GM12801 (cell line): ENCODE results near the gene TLR5.

Experiments used
- TF ChIP-seq, protein P1 (sequence below): IDR thresholded peaks from one replicate; pipeline ENCODE4 v1.5.1; 2011; ENCODE audit warnings: control low read depth; ENCODE audit not compliant: insufficient read length; ENCODE audit errors: extremely low read depth

TLR5 gene

DNA sequence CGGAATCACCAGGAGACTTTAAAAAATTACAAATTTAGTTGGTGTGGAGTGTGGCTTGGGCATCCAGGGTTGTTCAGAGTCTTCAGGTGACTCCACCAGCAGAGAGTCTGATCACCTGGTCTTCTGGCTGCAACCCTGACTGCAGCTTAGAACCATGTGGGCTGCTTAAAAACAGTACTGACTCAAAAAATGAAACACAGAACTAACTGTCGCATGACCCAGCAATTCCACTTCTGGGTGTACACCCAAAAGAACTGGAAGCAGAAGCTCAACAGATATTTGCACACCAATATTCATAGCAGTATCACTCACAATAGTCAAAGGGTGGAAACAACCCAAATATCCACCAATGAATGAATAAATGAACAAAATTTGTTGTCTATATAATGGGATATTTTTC lies 17.3 kb downstream of the TLR5 start:
- TF ChIP-seq, protein P1, sequence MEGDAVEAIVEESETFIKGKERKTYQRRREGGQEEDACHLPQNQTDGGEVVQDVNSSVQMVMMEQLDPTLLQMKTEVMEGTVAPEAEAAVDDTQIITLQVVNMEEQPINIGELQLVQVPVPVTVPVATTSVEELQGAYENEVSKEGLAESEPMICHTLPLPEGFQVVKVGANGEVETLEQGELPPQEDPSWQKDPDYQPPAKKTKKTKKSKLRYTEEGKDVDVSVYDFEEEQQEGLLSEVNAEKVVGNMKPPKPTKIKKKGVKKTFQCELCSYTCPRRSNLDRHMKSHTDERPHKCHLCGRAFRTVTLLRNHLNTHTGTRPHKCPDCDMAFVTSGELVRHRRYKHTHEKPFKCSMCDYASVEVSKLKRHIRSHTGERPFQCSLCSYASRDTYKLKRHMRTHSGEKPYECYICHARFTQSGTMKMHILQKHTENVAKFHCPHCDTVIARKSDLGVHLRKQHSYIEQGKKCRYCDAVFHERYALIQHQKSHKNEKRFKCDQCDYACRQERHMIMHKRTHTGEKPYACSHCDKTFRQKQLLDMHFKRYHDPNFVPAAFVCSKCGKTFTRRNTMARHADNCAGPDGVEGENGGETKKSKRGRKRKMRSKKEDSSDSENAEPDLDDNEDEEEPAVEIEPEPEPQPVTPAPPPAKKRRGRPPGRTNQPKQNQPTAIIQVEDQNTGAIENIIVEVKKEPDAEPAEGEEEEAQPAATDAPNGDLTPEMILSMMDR: no peak

DNA sequence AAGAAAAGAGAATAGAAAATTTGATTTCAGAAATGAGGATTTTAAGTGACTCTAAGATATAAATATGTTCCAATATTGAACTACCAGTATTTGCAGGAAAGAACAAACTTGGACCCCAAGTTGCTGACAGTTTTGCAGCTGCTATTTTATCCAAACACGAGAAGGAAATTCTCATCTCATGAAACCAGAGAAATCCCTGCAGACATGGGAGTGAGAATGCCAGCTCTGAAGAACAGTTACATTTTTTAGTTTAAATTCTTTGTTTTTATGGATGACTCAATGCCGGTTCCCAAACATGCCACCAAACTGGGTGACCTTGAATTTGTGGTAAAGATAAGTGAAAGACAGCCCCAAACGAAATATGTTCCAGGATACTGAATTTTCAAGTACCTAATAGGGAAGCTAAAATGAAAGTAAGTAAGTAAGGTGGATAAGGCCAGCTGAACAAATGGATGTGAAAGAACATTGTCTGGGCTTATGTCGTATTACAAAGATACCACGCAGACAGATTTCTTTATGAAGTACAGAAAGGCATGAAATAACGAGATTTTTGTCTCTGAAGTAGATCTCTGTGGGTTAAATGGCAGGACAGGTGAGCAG lies 19.9 kb downstream of the TLR5 start:
- TF ChIP-seq, protein P1: no peak

DNA sequence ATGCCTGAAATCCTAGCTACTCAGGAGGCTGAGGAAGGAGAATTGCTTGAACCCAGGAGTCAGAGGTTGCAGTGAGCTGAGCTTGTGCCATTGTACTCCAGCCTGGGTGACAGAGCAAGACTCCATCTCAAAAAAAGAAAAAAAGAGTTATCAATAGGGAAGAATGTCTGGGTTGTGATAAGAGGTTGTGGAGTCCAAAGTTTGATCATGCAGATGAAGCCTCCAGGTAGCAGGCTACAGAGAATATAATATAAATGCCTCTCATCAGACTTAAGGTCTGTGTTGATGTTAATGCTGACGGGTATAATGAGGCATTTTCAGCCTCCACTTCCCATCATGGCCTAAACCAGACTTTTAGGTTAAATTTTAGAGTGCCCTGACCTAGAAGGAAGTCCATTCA lies 24.6 kb downstream of the TLR5 start:
- TF ChIP-seq, protein P1: no peak

DNA sequence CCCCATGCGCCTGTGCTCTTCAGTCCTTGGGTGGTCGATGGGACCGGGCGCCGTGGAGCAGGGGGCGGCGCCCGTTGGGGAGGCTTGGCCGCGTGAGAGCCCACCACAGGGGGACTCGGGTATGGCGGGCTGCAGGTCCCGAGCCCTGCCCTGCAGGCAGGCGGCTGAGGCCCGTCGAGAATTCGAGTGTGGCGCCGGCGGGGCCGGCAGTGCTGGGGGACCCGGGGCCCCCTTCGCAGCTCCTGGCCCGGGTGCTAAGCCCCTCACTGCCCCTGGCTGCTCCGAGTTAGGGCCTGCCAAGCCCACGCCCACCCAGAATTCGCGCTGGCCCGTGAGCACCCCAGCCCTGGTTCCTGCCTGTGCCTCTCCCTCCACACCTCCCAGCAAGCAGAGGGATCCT lies 26.1 kb downstream of the TLR5 start:
- TF ChIP-seq, protein P1: no peak

DNA sequence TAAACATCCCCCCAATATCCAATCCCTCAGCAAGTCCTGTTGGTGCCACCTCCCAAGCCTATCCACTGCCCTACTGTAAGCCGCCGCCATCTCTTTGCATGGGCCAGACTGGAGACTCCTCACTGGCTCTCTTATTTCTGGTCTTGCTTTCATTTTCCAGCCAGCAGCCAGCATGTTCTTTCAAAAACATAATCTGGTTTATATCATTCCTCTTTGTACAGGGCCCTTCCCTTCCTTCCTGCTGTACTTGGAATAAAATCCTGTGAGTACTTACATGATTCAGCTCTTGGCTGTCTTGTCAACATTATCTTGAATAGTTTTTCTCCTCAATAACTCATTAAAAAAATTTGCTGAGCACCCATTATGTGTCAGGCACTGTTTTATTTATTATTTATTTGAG lies 28.2 kb downstream of the TLR5 start:
- TF ChIP-seq, protein P1: no peak

DNA sequence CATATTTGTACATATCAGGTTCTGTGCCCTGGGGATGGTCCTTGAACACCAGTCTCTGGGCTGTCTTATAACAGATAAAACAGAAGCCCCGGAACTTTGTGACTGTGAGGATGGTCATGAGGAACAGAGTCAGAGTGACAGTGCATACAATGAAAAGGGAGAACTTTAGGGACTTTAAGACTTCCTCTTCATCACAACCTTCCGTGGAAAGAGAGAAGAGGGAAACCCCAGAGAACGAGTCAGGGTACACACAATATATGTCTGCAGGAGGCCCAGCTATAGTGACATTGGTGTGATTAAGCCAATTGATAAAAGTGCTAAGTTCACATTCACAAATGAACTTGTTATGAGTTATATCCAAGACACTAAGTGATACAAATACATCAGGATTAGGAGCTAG lies 32.1 kb downstream of the TLR5 start:
- TF ChIP-seq, protein P1: no peak

DNA sequence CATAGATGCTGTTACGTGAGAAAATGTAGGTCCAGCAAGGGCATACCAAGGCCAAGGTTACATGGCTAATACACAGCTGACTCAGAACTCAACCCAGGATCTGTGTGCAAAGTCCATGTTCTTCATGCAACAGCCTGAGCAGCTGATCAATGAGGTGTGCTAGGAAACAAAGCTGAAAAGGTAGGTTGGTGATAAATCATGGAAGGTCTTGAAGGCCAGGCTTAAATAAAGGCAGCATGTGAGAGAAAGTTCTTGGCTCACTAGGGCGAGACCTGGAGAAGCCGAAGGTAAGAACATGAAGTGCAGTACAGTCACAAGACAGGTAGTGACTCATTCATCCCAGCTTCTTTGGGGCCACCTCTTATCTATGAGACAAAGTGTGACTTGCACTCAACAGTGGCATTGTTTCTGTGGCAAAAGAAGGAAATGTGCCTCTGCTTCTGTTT lies 33.4 kb downstream of the TLR5 start:
- TF ChIP-seq, protein P1: no peak

DNA sequence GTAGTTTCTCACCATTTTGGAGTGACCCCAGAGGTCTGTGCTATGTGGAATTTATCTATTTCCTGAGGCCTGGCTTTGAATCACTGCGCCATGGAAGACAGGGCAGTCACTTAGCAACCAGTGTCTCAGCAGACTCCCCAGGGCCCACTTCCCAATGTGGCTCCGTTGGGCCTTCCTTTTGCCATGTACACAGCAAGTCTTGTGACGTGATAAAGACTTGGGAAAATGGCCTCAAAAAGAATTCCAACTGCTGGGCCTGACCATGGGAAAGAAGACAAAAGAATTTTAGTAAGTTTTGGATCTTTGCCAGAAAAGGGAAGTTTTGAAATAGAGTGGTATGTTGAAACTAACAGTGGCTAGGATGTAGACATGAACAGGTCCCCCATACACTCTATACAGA lies 36.2 kb downstream of the TLR5 start:
- TF ChIP-seq, protein P1: no peak
